Neural progenitor cell (in vitro differentiated cells): ENCODE results near the gene SPOCK1. TPM values are rescaled to one million over a fixed set of nuclear protein-coding genes. Genes with fewer than 3 reads are reported as not detected.
A peak's percentile ranks its signal among the peaks of the same experiment; 100 is the strongest.
"Not testable (repeated sequence)": the region's sequence is repeated elsewhere in the genome, so short reads cannot be mapped to it uniquely, and the experiment has no call there.

Experiments
- DNase-seq: peaks from one replicate; pipeline ENCODE4 v3.0.0-alpha.2; 2016; ENCODE audit warnings: low spot score
- H2AFZ ChIP-seq: fragments of 200-600 bp; sonication (generic); replicated peaks from 2 replicates; pipeline ENCODE4 v1.6.1; 2016; ENCODE audit warnings: antibody characterized with exemption
- H3F3A ChIP-seq: fragments of 200-600 bp; sonication (generic); 2 replicates; pipeline ENCODE4 v1.6.1; 2016; ENCODE audit warnings: antibody characterized with exemption, low read depth
- H3K27ac ChIP-seq: fragments of 200-600 bp; sonication (generic); 2 replicates; pipeline ENCODE4 v1.5.1; 2016; ENCODE audit warnings: mild to moderate bottlenecking
- H3K27me3 ChIP-seq: fragments of 200-600 bp; sonication (generic); 2 replicates; pipeline ENCODE4 v1.6.1; 2016; ENCODE audit warnings: mild to moderate bottlenecking, moderate library complexity
- H3K36me3 ChIP-seq: fragments of 200-600 bp; sonication (generic); 2 replicates; pipeline ENCODE4 v1.5.1; 2016
- H3K4me1 ChIP-seq: fragments of 200-600 bp; sonication (generic); 2 replicates; pipeline ENCODE4 v1.6.1; 2016; ENCODE audit warnings: mixed run types
- H3K4me2 ChIP-seq: fragments of 200-600 bp; sonication (generic); 2 replicates; pipeline ENCODE4 v1.6.1; 2016
- H3K4me3 ChIP-seq: fragments of 200-600 bp; sonication (generic); 2 replicates; pipeline ENCODE4 v1.5.1; 2016
- H3K79me2 ChIP-seq: fragments of 200-600 bp; sonication (generic); 2 replicates; pipeline ENCODE4 v1.6.1; 2016; ENCODE audit warnings: low read depth
- H3K9ac ChIP-seq: fragments of 200-600 bp; sonication (generic); 2 replicates; pipeline ENCODE4 v1.6.1; 2016
- H3K9me3 ChIP-seq: fragments of 200-600 bp; sonication (generic); 2 replicates; pipeline ENCODE4 v1.5.1; 2016; ENCODE audit warnings: low read depth
- H4K20me1 ChIP-seq: fragments of 200-600 bp; sonication (generic); 2 replicates; pipeline ENCODE4 v1.6.1; 2016; ENCODE audit warnings: low read depth
- H3K27ac Mint-ChIP-seq: 3 replicates; pipeline ENCODE4 v1.8.0; 2021; ENCODE audit warnings: mixed read lengths
- H3K27me3 Mint-ChIP-seq: 2 replicates; pipeline ENCODE4 v1.8.0; 2022; ENCODE audit warnings: low read depth, mild to moderate bottlenecking, inconsistent platforms, moderate library complexity, mixed read lengths; ENCODE audit not compliant: insufficient read depth
- H3K36me3 Mint-ChIP-seq: 3 replicates; pipeline ENCODE4 v1.8.0; 2021; ENCODE audit warnings: mixed read lengths
- H3K4me1 Mint-ChIP-seq: 3 replicates; pipeline ENCODE4 v1.8.0; 2021; ENCODE audit warnings: mixed read lengths
- H3K4me3 Mint-ChIP-seq: 3 replicates; pipeline ENCODE4 v1.8.0; 2021; ENCODE audit warnings: mild to moderate bottlenecking, moderate library complexity, mixed read lengths
- H3K9me3 Mint-ChIP-seq: 3 replicates; pipeline ENCODE4 v1.8.0; 2020; ENCODE audit warnings: mixed read lengths
- EZH2 ChIP-seq: fragments of 200-600 bp; sonication (generic); IDR thresholded peaks from 2 replicates; pipeline ENCODE4 v1.6.1; 2017; ENCODE audit warnings: antibody characterized with exemption, mild to moderate bottlenecking, moderate library complexity
- EZH2phosphoT487 ChIP-seq: fragments of 200-600 bp; sonication (generic); IDR thresholded peaks from 2 replicates; pipeline ENCODE4 v1.6.1; 2017; ENCODE audit warnings: antibody characterized with exemption
- total RNA-seq: library from RNA; depleted of rRNA; stranded (reverse); fragments of >200 nt; gene quantifications from 2 replicates; pipeline ENCODE4 v1.2.3, GENCODE V29; 2015; ENCODE audit warnings: low replicate concordance
- TF ChIP-seq, protein P1 (sequence below): fragments of 200-600 bp; sonication (generic); IDR thresholded peaks from 2 replicates; pipeline ENCODE4 v1.5.1; 2017; ENCODE audit warnings: antibody characterized with exemption, mild to moderate bottlenecking

The SPOCK1 gene
- total RNA-seq, 1 donor from 2014 or later: 6.9 TPM

DNA sequence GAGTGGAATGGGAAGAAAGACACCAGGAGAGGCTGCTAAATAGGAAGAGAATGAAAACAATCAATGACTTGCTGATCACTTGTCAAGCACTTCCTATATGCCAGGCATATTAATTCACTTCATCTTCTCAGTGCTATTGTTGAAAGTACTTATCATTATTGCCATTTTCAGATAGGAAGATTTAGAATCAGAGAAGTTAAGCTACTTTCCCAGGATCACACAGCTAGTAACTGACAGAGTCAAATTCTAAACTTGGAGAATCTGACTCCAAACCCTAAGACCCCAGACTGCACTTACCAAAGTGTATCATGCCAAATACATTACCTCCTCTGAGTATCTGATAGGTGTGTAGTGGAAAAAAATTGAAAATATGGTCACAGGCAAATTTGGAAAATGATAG, 236.3 kb downstream of the SPOCK1 start:
- no peaks in the 10 kb centered on the region for H4K20me1 ChIP-seq
- H3K27me3 ChIP-seq: no peaks in the 10 kb centered on the region
- H3K27me3 Mint-ChIP-seq: peaks cover 9% of the 10 kb centered on the region
- H3K9me3 ChIP-seq: no peaks in the 10 kb centered on the region
- peaks cover 53% of the 10 kb centered on the region for H3K4me1 Mint-ChIP-seq
- H3K36me3 ChIP-seq: no peaks in the 10 kb centered on the region
- H3K79me2 ChIP-seq: no peaks in the 10 kb centered on the region
- H3K4me2 ChIP-seq: no peak overlapping the region
- H3K9me3 Mint-ChIP-seq: peaks cover 2% of the 10 kb centered on the region
- H3K9ac ChIP-seq: no peak overlapping the region
- DNase-seq: no peak
- TF ChIP-seq, protein P1, sequence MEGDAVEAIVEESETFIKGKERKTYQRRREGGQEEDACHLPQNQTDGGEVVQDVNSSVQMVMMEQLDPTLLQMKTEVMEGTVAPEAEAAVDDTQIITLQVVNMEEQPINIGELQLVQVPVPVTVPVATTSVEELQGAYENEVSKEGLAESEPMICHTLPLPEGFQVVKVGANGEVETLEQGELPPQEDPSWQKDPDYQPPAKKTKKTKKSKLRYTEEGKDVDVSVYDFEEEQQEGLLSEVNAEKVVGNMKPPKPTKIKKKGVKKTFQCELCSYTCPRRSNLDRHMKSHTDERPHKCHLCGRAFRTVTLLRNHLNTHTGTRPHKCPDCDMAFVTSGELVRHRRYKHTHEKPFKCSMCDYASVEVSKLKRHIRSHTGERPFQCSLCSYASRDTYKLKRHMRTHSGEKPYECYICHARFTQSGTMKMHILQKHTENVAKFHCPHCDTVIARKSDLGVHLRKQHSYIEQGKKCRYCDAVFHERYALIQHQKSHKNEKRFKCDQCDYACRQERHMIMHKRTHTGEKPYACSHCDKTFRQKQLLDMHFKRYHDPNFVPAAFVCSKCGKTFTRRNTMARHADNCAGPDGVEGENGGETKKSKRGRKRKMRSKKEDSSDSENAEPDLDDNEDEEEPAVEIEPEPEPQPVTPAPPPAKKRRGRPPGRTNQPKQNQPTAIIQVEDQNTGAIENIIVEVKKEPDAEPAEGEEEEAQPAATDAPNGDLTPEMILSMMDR: no peak
- TF ChIP-seq EZH2phosphoT487 (no peak), EZH2 (no peak)
- H2AFZ ChIP-seq: no peak overlapping the region
- peak overlapping the region; percentile 5 for H3K27ac Mint-ChIP-seq
- H3K4me3 Mint-ChIP-seq: no peak overlapping the region
- H3F3A ChIP-seq: peaks cover 6% of the 10 kb centered on the region
- H3K36me3 Mint-ChIP-seq: no peaks in the 10 kb centered on the region
- H3K27ac ChIP-seq: no peak overlapping the region
- H3K4me1 ChIP-seq: peaks cover 33% of the 10 kb centered on the region
- H3K4me3 ChIP-seq: no peak overlapping the region

DNA sequence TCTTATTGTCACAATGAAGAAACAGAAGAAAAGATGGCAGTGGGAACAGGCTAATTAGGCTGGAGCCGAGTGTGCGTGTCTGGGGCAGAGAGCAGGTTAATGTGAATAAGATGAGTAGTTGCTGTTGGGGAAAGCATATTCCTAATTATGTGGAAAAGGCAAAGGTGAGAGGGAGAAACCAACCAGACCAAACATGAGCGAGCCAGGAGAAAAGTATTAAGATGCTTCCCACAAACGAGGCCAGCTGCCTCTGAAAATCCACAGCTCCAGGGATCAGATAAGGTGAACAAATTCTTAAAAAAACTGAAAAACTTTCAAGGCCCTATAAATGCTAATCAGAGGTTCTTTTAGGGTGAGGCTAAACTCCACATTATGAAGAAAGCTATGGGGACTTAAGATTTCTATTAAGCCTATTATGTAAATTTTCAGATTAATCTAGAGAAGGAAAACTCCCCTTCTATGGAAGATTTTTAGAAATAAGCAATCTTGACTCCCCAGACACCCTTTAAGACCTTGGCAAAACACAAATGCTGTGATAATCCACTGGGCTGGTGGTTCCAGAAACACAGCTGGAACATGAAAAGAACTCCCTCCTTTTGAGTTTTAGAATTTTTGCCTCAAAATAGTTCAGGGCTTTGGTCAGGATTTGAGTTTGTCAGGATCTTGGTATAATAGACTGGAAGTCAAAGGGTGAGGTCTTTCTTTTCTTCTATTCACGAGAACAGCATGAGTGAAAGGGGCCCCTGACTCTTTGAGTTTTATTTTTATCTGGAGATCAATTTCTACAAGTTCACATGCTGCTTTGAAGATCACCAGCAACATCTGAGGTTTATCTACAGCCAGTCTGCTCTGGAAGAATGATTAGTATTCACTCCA, 238.1 kb downstream of the SPOCK1 start:
- Mint-ChIP-seq H3K36me3 (peaks cover 3% of the 10 kb centered on the region), H3K4me3 (no peak overlapping the region), H3K9me3 (peaks cover 2% of the 10 kb centered on the region), H3K27ac (peak overlapping the region; percentile 65), H3K4me1 (peaks cover 39% of the 10 kb centered on the region), H3K27me3 (peaks cover 7% of the 10 kb centered on the region)
- TF ChIP-seq, protein P1: no peak
- TF ChIP-seq EZH2phosphoT487: no peak
- no peak for TF ChIP-seq EZH2
- no peaks in the 10 kb centered on the region for H3K27me3 ChIP-seq
- H3K4me1 ChIP-seq: peaks cover 33% of the 10 kb centered on the region
- no peaks in the 10 kb centered on the region for H3K79me2 ChIP-seq
- H3F3A ChIP-seq: peaks cover 6% of the 10 kb centered on the region
- no peaks in the 10 kb centered on the region for H3K9me3 ChIP-seq
- no peak overlapping the region for H3K4me3 ChIP-seq
- no peaks in the 10 kb centered on the region for H3K36me3 ChIP-seq
- no peak overlapping the region for H3K27ac ChIP-seq
- H4K20me1 ChIP-seq: no peaks in the 10 kb centered on the region
- peak overlapping the region; percentile 50 for H3K4me2 ChIP-seq
- peak; percentile 15 for DNase-seq
- H2AFZ ChIP-seq: no peak overlapping the region
- H3K9ac ChIP-seq: no peak overlapping the region

DNA sequence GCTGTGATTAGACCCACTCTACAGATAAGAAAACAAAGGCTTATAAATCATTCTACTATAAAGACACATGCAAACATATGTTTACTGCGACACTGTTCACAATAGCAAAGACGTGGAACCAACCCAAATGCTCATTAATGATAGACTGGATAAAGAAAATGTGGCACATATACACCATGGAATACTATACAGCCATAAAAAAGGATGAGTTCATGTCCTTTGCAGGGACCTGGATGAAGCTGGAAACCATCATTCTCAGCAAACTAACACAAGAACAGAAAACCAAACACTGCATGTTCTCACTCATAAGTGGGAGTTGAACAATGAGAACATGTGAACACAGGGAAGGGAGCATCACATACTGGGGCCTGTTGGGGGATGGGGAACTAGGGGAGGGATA, 240.0 kb downstream of the SPOCK1 start:
- not testable (repeated sequence) for H3K4me3 Mint-ChIP-seq, H3K36me3 Mint-ChIP-seq, DNase-seq, H3K27me3 ChIP-seq, H3K27me3 Mint-ChIP-seq, H3K9me3 ChIP-seq, H2AFZ ChIP-seq, H3K9ac ChIP-seq, H3K36me3 ChIP-seq, H3K4me2 ChIP-seq, H4K20me1 ChIP-seq, H3K27ac Mint-ChIP-seq, H3K79me2 ChIP-seq, H3F3A ChIP-seq, H3K27ac ChIP-seq, H3K4me3 ChIP-seq, H3K9me3 Mint-ChIP-seq
- H3K4me1 ChIP-seq: peaks cover 33% of the 10 kb centered on the region
- peaks cover 39% of the 10 kb centered on the region for H3K4me1 Mint-ChIP-seq
